A673 (cell line): ENCODE data around the gene GPR39. TPM values are rescaled to one million over a fixed set of nuclear protein-coding genes. Genes with fewer than 3 reads are reported as not detected.

Experiments used
- BruUV-seq: library from RNA; stranded (reverse); fragments of 400-500 nt; replicated peaks from 2 replicates; lab custom pipeline; 2021; lab: Mats Ljungman, UMichigan
- CTCF ChIA-PET: fragments of 300-600 bp; sonication (Branson Sonifier 250); formaldehyde crosslinking; loops from one replicate; lab custom pipeline; 2022; ENCODE audit warnings: antibody characterized with exemption; lab: Charles Lee
- POLR2A ChIA-PET: fragments of 300-600 bp; sonication (Branson Sonifier 250); formaldehyde crosslinking; loops from one replicate; lab custom pipeline; 2022; ENCODE audit warnings: antibody characterized with exemption; ENCODE audit not compliant: low non-redundant PET; lab: Charles Lee
- DNase-seq: peaks from one replicate; pipeline ENCODE4 v3.0.0-alpha.2; 2015; ENCODE audit warnings: low spot score
- H3K27ac ChIP-seq: fragments of 200-600 bp; sonication (generic); 2 replicates; pipeline ENCODE4 v1.5.1; 2016; ENCODE audit warnings: mixed run types, low read depth, mild to moderate bottlenecking, mixed read lengths, antibody characterized with exemption, low read length; ENCODE audit not compliant: poor library complexity, severe bottlenecking
- H3K27me3 ChIP-seq: fragments of 200-600 bp; sonication (generic); replicated peaks from 2 replicates; pipeline ENCODE4 v1.6.1; 2017; ENCODE audit warnings: mixed run types, low read depth, mild to moderate bottlenecking, mixed read lengths, antibody characterized with exemption, low read length; ENCODE audit not compliant: insufficient read depth, poor library complexity
- H3K36me3 ChIP-seq: fragments of 200-600 bp; sonication (generic); 2 replicates; pipeline ENCODE4 v1.6.1; 2016; ENCODE audit warnings: mixed run types, mild to moderate bottlenecking, mixed read lengths, antibody characterized with exemption, low read length; ENCODE audit not compliant: insufficient read depth, poor library complexity, severe bottlenecking
- H3K4me1 ChIP-seq: fragments of 200-600 bp; sonication (generic); 2 replicates; pipeline ENCODE4 v1.6.1; 2017; ENCODE audit warnings: mixed run types, mild to moderate bottlenecking, mixed read lengths, antibody characterized with exemption, low read length; ENCODE audit not compliant: insufficient read depth, poor library complexity, severe bottlenecking
- H3K4me3 ChIP-seq: fragments of 200-600 bp; sonication (generic); 2 replicates; pipeline ENCODE4 v1.5.1; 2016; ENCODE audit warnings: low read depth, mixed run types, mild to moderate bottlenecking, mixed read lengths, low read length; ENCODE audit not compliant: poor library complexity, severe bottlenecking
- H3K9me3 ChIP-seq: fragments of 200-600 bp; sonication (generic); 2 replicates; pipeline ENCODE4 v1.6.1; 2016; ENCODE audit warnings: mixed run types, low read depth, mild to moderate bottlenecking, mixed read lengths, antibody characterized with exemption, low read length; ENCODE audit not compliant: poor library complexity, severe bottlenecking
- EZH2 ChIP-seq: fragments of 200-600 bp; sonication (generic); IDR thresholded peaks from 2 replicates; pipeline ENCODE4 v1.6.1; 2017; ENCODE audit warnings: borderline replicate concordance, low read depth, mild to moderate bottlenecking, mixed read lengths, antibody characterized with exemption, low read length; ENCODE audit not compliant: poor library complexity, severe bottlenecking
- intact Hi-C: fragments of 100-400 bp; cut with micrococcal nuclease; formaldehyde crosslinking; loops from one replicate; pipeline ENCODE4 v1.10.0; 2022; ENCODE audit not compliant: unreplicated experiment
- total RNA-seq: library from RNA; stranded (reverse); gene quantifications from 2 replicates; pipeline ENCODE4 v1.2.3, GENCODE V29; 2021
- TF ChIP-seq, protein P1 (sequence below): fragments of 300-800, 200-600 bp; sonication (generic); conservative IDR thresholded peaks from 2 replicates; pipeline ENCODE4 v1.5.1; 2017; ENCODE audit warnings: low read depth, mild to moderate bottlenecking, antibody characterized with exemption, low read length, moderate library complexity, mixed read lengths

Gene GPR39
- total RNA-seq, 1 experiment from 2014 or later = 3.6 TPM

DNA sequence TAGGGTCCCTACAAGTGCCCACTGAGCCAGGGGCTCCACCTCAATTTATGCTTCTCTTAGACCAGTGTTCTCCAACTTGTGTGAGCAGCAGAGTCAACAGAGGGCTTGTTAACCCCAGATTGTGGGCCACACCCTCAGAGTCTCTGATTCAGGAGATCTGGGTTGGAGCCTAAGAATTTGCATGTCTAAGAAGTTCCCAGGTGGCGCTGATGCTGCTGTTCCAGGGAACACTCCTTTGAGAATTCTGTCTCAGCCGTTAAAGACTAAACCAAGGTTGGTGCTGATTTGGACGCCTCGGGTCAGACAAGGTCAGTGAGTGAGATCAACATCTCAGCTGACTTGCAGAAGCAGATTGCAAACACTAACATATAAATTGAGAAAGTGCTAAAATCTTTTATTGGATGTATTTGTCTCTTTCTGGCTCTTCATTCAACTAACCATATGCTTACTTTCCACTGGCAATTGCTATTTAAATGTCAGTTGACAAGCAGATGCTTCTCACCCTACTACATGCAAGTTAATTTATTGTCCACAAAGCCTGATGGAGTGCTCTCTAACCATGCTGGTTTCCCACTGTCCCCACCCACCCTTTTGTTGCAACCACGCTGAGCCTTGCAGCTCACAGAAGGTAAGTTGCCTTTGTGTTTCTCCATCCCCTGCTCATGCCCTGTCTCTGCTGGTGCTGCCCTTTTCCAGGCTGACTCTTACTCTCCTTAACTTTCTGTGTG lies 221.9 kb downstream of the GPR39 start:
- no peaks in the 10 kb centered on the region for H3K9me3 ChIP-seq
- no peak for TF ChIP-seq EZH2
- TF ChIP-seq, protein P1, sequence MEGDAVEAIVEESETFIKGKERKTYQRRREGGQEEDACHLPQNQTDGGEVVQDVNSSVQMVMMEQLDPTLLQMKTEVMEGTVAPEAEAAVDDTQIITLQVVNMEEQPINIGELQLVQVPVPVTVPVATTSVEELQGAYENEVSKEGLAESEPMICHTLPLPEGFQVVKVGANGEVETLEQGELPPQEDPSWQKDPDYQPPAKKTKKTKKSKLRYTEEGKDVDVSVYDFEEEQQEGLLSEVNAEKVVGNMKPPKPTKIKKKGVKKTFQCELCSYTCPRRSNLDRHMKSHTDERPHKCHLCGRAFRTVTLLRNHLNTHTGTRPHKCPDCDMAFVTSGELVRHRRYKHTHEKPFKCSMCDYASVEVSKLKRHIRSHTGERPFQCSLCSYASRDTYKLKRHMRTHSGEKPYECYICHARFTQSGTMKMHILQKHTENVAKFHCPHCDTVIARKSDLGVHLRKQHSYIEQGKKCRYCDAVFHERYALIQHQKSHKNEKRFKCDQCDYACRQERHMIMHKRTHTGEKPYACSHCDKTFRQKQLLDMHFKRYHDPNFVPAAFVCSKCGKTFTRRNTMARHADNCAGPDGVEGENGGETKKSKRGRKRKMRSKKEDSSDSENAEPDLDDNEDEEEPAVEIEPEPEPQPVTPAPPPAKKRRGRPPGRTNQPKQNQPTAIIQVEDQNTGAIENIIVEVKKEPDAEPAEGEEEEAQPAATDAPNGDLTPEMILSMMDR = no peak
- intact Hi-C loops = no loop called here
- H3K4me1 ChIP-seq = no peaks in the 10 kb centered on the region
- no peaks in the 10 kb centered on the region for H3K36me3 ChIP-seq
- ChIA-PET POLR2A (no interaction called here), CTCF (no interaction called here)
- BruUV-seq = no TSS peak
- DNase-seq = no peak
- H3K27me3 ChIP-seq = no peaks in the 10 kb centered on the region
- H3K27ac ChIP-seq = no peak overlapping the region
- no peak overlapping the region for H3K4me3 ChIP-seq

DNA sequence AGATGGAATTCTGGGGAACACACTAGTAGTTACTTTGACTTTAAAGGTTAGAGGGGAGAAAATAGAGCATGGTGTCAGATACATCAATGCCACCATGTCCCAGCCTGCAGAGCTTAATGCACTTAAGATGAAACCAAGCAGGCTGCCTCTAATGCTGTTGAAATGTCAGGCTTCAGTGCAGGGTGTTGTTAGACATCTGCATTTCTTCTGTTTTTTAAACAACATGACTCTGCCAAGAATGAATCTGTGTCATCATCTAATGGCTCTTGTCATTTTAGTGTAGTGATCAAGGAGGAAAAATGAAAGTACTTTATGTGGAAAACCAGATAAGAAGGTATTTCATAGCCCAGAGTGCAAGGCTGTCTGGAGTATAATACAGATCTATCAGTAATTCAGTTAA lies 223.5 kb downstream of the GPR39 start:
- no peak overlapping the region for H3K27ac ChIP-seq
- H3K27me3 ChIP-seq = no peaks in the 10 kb centered on the region
- no peaks in the 10 kb centered on the region for H3K9me3 ChIP-seq
- no peaks in the 10 kb centered on the region for H3K36me3 ChIP-seq
- H3K4me3 ChIP-seq = no peak overlapping the region
- TF ChIP-seq, protein P1 = no peak
- no peak for TF ChIP-seq EZH2
- BruUV-seq = no TSS peak
- H3K4me1 ChIP-seq = no peaks in the 10 kb centered on the region
- intact Hi-C loops = no loop called here
- ChIA-PET CTCF (no interaction called here), POLR2A (no interaction called here)
- DNase-seq = no peak

DNA sequence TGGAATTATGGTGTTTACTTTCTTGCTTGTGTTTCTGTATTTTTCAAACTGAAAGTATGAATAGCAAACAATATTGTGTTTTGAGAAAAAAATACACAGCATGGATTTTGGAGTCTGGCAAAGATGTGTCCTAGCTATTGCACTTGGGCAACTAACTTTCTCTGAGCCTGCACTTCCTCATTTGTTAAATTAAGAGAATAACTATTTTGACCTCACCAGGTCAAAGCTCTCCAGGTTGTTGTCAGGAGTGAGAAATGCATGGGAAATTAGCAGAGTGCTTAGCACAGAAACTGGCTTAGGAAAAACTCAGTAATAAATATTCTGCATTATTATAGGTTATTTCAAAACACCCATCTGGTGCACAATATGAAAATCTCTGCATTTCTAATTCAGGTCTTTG lies 225.2 kb downstream of the GPR39 start:
- Histone ChIP-seq H3K27me3 (no peaks in the 10 kb centered on the region), H3K4me3 (no peak overlapping the region), H3K27ac (no peak overlapping the region), H3K4me1 (no peaks in the 10 kb centered on the region), H3K36me3 (no peaks in the 10 kb centered on the region), H3K9me3 (no peaks in the 10 kb centered on the region)
- no TSS peak for BruUV-seq
- TF ChIP-seq EZH2 = no peak
- TF ChIP-seq, protein P1 = no peak
- intact Hi-C loops = no loop called here
- CTCF ChIA-PET = no interaction called here
- POLR2A ChIA-PET = no interaction called here
- DNase-seq = no peak
